GM21367 (cell line): ENCODE data around the gene UFC1.

ENCODE experiments used
- ATAC-seq: cut with Tn5 transposase; IDR thresholded peaks from one replicate; pipeline ENCODE4 v1.9.1; 2021; ENCODE audit not compliant: unreplicated experiment

UFC1 gene

GRCh38 chr1:161133220-161133740 is 20.5 kb upstream of the UFC1 start:
- no peak for ATAC-seq

- no peak for ATAC-seq
These were observed 15.9 kb upstream of the UFC1 start for GRCh38 chr1:161137881-161138280.

GRCh38 chr1:161138431-161138830 is 15.3 kb upstream of the UFC1 start:
- no peak for ATAC-seq

- no peak for ATAC-seq
These were observed 14.0 kb upstream of the UFC1 start for GRCh38 chr1:161139766-161140165.

- no peak for ATAC-seq
These were observed 12.9 kb upstream of the UFC1 start for GRCh38 chr1:161140755-161141400.

- ATAC-seq: no peak
These were observed 7.9 kb upstream of the UFC1 start for GRCh38 chr1:161145832-161146231.

- ATAC-seq: no peak
These were observed 602 bp upstream of the UFC1 start for GRCh38 chr1:161153176-161153575.

GRCh38 chr1:161157867-161158266 is 4.1 kb downstream of the UFC1 start:
- no peak for ATAC-seq

- ATAC-seq: no peak
These were observed 4.7 kb downstream of the UFC1 start for GRCh38 chr1:161158316-161159010.

- peak; percentile 73 for ATAC-seq
These were observed 5.5 kb downstream of the UFC1 start, which contains the start of gene USP21 for GRCh38 chr1:161159087-161159912. Gene USP21, plus strand, starts transcription at chr1:161159500. Its CDS starts 1,141 bp downstream, at chr1:161160641.

GRCh38 chr1:161159913-161160243 is 6.1 kb downstream of the UFC1 start:
- no peak for ATAC-seq

- ATAC-seq: no peak
These were observed 6.9 kb downstream of the UFC1 start for GRCh38 chr1:161160671-161161145.

GRCh38 chr1:161161652-161162051 is 7.9 kb downstream of the UFC1 start:
- no peak for ATAC-seq

- ATAC-seq: no peak
These were observed 8.3 kb downstream of the UFC1 start for GRCh38 chr1:161162052-161162451.

- ATAC-seq: no peak
These were observed 9.0 kb downstream of the UFC1 start for GRCh38 chr1:161162806-161163205.

GRCh38 chr1:161163793-161164192 is 10.0 kb downstream of the UFC1 start:
- no peak for ATAC-seq

GRCh38 chr1:161164901-161165610 is 11.3 kb downstream of the UFC1 start:
- no peak for ATAC-seq

- peak; percentile 89 for ATAC-seq
These were observed 12.2 kb downstream of the UFC1 start, which contains the start of gene PPOX for GRCh38 chr1:161165742-161166668. Gene PPOX, plus strand, starts transcription at chr1:161166426. Its CDS starts 422 bp downstream, at chr1:161166848.

GRCh38 chr1:161166669-161167548 is 13.1 kb downstream of the UFC1 start:
- ATAC-seq: no peak
